ENCODE data around the gene METTL24.

METTL24 gene

GRCh38 chr6:110255211-110255750 is 102.9 kb downstream of the METTL24 start:
- TF ChIP-seq, protein P1, sequence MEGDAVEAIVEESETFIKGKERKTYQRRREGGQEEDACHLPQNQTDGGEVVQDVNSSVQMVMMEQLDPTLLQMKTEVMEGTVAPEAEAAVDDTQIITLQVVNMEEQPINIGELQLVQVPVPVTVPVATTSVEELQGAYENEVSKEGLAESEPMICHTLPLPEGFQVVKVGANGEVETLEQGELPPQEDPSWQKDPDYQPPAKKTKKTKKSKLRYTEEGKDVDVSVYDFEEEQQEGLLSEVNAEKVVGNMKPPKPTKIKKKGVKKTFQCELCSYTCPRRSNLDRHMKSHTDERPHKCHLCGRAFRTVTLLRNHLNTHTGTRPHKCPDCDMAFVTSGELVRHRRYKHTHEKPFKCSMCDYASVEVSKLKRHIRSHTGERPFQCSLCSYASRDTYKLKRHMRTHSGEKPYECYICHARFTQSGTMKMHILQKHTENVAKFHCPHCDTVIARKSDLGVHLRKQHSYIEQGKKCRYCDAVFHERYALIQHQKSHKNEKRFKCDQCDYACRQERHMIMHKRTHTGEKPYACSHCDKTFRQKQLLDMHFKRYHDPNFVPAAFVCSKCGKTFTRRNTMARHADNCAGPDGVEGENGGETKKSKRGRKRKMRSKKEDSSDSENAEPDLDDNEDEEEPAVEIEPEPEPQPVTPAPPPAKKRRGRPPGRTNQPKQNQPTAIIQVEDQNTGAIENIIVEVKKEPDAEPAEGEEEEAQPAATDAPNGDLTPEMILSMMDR (IDR thresholded peaks at IDR 0.05) = no peak

- TF ChIP-seq, protein P1 (IDR thresholded peaks at IDR 0.05) = no peak
Observed at GRCh38 chr6:110250838-110251237, 107.3 kb downstream of the METTL24 start.

DNA sequence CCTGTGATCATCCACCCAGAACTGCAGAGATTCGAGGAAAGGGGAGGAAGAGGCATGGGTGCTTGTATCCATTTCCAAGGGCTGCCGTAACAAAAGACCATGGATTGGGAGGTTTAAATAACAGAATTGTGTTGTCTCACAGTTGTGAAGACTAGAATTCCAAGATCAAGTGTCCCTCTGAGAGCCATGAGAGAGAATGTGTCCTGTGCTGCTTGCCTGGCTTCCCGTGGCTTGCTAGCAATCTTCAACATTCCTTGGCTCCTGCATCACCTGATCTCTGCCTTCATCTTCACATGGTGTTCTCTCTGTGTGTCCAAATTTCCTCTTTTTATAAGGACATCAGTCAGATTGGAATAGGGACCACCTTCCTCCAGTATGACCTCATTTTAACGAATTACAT is 108.1 kb downstream of the METTL24 start:
- TF ChIP-seq, protein P1 (IDR thresholded peaks at IDR 0.05) = no peak

DNA sequence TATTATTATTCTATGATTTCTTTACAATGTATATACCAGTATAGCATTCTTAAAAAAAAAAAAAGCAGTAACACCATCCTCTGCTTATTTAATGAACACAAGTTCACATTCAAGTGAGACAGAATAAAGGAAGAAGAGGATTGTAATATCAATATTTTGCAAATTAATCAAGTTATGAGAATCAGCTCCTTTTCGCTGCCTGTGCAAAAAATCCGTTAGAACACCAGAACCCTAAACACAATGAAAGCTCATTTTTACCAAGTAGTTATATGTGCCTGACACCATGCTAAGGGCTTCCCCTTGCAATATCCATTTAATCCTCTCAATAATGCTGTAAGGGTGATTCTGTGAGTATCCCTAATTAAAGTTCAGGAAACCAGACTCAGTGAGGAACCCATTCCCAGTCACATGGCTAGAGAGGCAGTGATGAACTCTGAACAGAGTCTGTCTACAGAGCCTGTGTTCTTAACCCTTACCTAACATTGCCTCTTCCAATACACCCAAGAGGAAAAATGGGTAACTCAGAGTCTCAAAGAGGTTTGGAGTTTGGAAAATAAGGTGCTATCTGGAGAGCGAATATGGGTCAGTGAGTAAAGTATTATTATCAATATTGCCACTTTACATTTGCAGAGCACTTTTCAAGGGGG is 111.1 kb downstream of the METTL24 start:
- TF ChIP-seq, protein P1 (IDR thresholded peaks at IDR 0.05) = no peak

- TF ChIP-seq, protein P1 (IDR thresholded peaks at IDR 0.05) = no peak
Observed at GRCh38 chr6:110246378-110246777, 111.8 kb downstream of the METTL24 start.

- TF ChIP-seq, protein P1 (IDR thresholded peaks at IDR 0.05) = no peak
Observed at GRCh38 chr6:110239526-110240274, 118.4 kb downstream of the METTL24 start.

- TF ChIP-seq, protein P1 (IDR thresholded peaks at IDR 0.05) = no peak
Observed at GRCh38 chr6:110233770-110234374, 124.3 kb downstream of the METTL24 start.

All from LNCAP (cell line).